Measurements from ENCODE around the gene CD86.

Gene CD86

DNA sequence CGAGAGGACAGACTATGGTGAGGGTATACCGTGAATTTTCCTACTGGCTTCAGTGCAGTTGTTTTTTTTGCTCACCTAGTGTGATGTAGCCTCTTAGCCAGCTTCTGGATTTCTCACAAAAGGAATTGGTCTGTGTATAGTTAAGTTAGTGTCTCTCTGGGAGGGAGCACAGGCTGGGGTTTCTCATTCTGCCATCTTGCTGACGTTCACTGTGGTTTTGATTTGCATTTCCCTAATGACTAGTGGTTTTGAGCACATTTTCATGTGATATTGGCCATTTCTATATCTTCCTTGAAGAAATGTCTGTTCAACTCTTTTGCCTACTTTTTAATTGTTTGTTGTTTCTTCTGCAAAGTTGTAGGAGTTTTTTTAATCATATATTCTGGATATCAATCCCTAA is 2.2 kb upstream of the CD86 start:
- no peak overlapping the region for H3K4me3 ChIP-seq (ENCODE audit: low read depth in 1 of 2, low read length in 2 of 2)
- H3K9me3 ChIP-seq (ENCODE audit: control insufficient read depth in 1 of 2, low read length in 2 of 2) = no peaks in the 10 kb centered on the region
- no peak overlapping the region for H3K9ac ChIP-seq (ENCODE audit: low read depth in 1 of 2, low read length in 2 of 2)
- peaks cover 0 to 4% of the 10 kb centered on the region in 2 donors for H3K27me3 ChIP-seq (ENCODE audit: control insufficient read depth in 1 of 2, insufficient read depth in 2 of 2, low read length in 2 of 2)
- H3K27ac ChIP-seq (ENCODE audit: low read depth, low read length) = no peak overlapping the region
- no peaks in the 10 kb centered on the region for H3K36me3 ChIP-seq (ENCODE audit: control insufficient read depth in 1 of 2, insufficient read depth in 2 of 2, low read length in 2 of 2)
- H3K4me1 ChIP-seq (ENCODE audit: control insufficient read depth in 1 of 2, insufficient read depth in 2 of 2, low read length in 2 of 2) = no peaks in the 10 kb centered on the region

GRCh38 chr3:122057671-122058070 is 2.5 kb downstream of the CD86 start:
- Histone ChIP-seq H3K9me3 (ENCODE audit: control insufficient read depth in 1 of 2, low read length in 2 of 2) (no peaks in the 10 kb centered on the region), H3K4me3 (ENCODE audit: low read depth in 1 of 2, low read length in 2 of 2) (no peak overlapping the region)

DNA sequence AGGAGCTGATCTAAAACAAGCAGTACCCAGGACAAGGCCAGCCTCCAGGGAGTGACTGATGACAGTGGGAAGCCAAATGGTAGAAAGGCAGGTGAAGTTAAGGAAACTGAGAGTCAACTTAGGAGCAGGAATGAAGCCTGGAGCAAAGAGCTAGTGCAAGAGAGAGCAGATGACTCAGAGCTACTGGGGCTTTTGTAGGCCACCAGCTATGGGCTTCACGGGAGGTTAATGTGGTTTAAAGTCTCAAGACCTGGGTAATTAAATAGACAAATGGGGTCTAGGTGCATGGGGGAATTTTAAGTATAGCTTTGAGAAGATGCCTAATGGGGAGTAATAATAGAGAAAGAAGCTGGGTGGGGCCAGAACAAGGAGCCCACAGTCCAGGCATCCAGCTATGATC is 3.1 kb downstream of the CD86 start:
- H3K4me1 ChIP-seq (ENCODE audit: control insufficient read depth in 1 of 2, insufficient read depth in 2 of 2, low read length in 2 of 2) = no peaks in the 10 kb centered on the region
- H3K27me3 ChIP-seq (ENCODE audit: control insufficient read depth in 1 of 2, insufficient read depth in 2 of 2, low read length in 2 of 2) = peaks cover 0 to 4% of the 10 kb centered on the region in 2 donors
- no peak overlapping the region for H3K27ac ChIP-seq (ENCODE audit: low read depth, low read length)
- no peak overlapping the region for H3K4me3 ChIP-seq (ENCODE audit: low read depth in 1 of 2, low read length in 2 of 2)
- H3K36me3 ChIP-seq (ENCODE audit: control insufficient read depth in 1 of 2, insufficient read depth in 2 of 2, low read length in 2 of 2) = no peaks in the 10 kb centered on the region
- H3K9me3 ChIP-seq (ENCODE audit: control insufficient read depth in 1 of 2, low read length in 2 of 2) = no peaks in the 10 kb centered on the region
- H3K9ac ChIP-seq (ENCODE audit: low read depth in 1 of 2, low read length in 2 of 2) = no peak overlapping the region

More at GRCh38 chr3:122057671-122058070, 2.5 kb downstream of the CD86 start:
- H3K27ac ChIP-seq (ENCODE audit: low read depth, low read length) = no peak overlapping the region
- no peak overlapping the region for H3K9ac ChIP-seq (ENCODE audit: low read depth in 1 of 2, low read length in 2 of 2)
- H3K4me1 ChIP-seq (ENCODE audit: control insufficient read depth in 1 of 2, insufficient read depth in 2 of 2, low read length in 2 of 2) = no peaks in the 10 kb centered on the region
- H3K27me3 ChIP-seq (ENCODE audit: control insufficient read depth in 1 of 2, insufficient read depth in 2 of 2, low read length in 2 of 2) = peaks cover 0 to 4% of the 10 kb centered on the region in 2 donors
- no peaks in the 10 kb centered on the region for H3K36me3 ChIP-seq (ENCODE audit: control insufficient read depth in 1 of 2, insufficient read depth in 2 of 2, low read length in 2 of 2)

DNA sequence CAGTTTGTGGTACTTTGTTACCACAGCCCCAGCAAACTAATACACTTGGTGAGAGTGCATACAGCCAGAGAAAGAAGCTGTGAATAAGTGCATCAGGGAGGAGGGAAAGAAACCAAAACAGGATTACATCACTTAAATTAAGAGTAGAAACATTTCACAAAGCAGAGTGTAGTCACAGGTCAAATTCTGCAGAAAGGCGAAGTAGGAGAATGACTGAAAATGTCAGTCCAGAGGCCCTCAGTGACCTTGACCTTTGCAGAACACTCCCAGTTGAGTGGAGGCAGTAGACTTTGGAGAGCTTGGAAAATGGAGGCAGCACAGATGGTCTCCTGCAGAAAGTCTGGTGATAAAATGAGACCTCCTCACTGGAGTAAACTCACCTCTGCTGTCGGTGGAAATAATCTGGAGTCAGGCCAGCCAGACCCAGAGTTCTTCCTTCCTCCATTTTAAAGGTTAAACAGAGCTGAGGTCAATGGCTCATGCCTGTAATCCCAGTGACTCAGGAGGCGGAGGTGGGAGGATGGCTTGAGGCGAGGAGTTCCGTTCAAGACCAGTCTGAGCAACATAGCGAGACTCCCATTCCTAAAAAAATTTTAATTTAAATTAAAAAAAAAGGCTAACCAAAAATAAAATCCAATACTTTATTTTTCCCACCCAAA is 5.0 kb downstream of the CD86 start:
- Histone ChIP-seq H3K27me3 (ENCODE audit: control insufficient read depth in 1 of 2, insufficient read depth in 2 of 2, low read length in 2 of 2) (no peaks in the 10 kb centered on the region), H3K9me3 (ENCODE audit: control insufficient read depth in 1 of 2, low read length in 2 of 2) (no peaks in the 10 kb centered on the region), H3K9ac (ENCODE audit: low read depth in 1 of 2, low read length in 2 of 2) (no peak overlapping the region), H3K36me3 (ENCODE audit: control insufficient read depth in 1 of 2, insufficient read depth in 2 of 2, low read length in 2 of 2) (no peaks in the 10 kb centered on the region), H3K27ac (ENCODE audit: low read depth, low read length) (no peak overlapping the region), H3K4me1 (ENCODE audit: control insufficient read depth in 1 of 2, insufficient read depth in 2 of 2, low read length in 2 of 2) (no peaks in the 10 kb centered on the region), H3K4me3 (ENCODE audit: low read depth in 1 of 2, low read length in 2 of 2) (no peak overlapping the region)

- H3K9me3 ChIP-seq (ENCODE audit: control insufficient read depth in 1 of 2, low read length in 2 of 2) = no peaks in the 10 kb centered on the region
- no peaks in the 10 kb centered on the region for H3K4me1 ChIP-seq (ENCODE audit: control insufficient read depth in 1 of 2, insufficient read depth in 2 of 2, low read length in 2 of 2)
- no peak overlapping the region for H3K27ac ChIP-seq (ENCODE audit: low read depth, low read length)
These were observed 8.7 kb downstream of the CD86 start for GRCh38 chr3:122063908-122064307.

GRCh38 chr3:122064326-122064725 is 9.2 kb downstream of the CD86 start:
- Histone ChIP-seq H3K4me3 (ENCODE audit: low read depth in 1 of 2, low read length in 2 of 2) (no peak overlapping the region), H3K4me1 (ENCODE audit: control insufficient read depth in 1 of 2, insufficient read depth in 2 of 2, low read length in 2 of 2) (no peaks in the 10 kb centered on the region), H3K9me3 (ENCODE audit: control insufficient read depth in 1 of 2, low read length in 2 of 2) (no peaks in the 10 kb centered on the region), H3K9ac (ENCODE audit: low read depth in 1 of 2, low read length in 2 of 2) (no peak overlapping the region), H3K36me3 (ENCODE audit: control insufficient read depth in 1 of 2, insufficient read depth in 2 of 2, low read length in 2 of 2) (no peaks in the 10 kb centered on the region), H3K27me3 (ENCODE audit: control insufficient read depth in 1 of 2, insufficient read depth in 2 of 2, low read length in 2 of 2) (no peaks in the 10 kb centered on the region), H3K27ac (ENCODE audit: low read depth, low read length) (no peak overlapping the region)

More at GRCh38 chr3:122063908-122064307, 8.7 kb downstream of the CD86 start:
- no peaks in the 10 kb centered on the region for H3K36me3 ChIP-seq (ENCODE audit: control insufficient read depth in 1 of 2, insufficient read depth in 2 of 2, low read length in 2 of 2)
- no peak overlapping the region for H3K4me3 ChIP-seq (ENCODE audit: low read depth in 1 of 2, low read length in 2 of 2)
- no peak overlapping the region for H3K9ac ChIP-seq (ENCODE audit: low read depth in 1 of 2, low read length in 2 of 2)
- no peaks in the 10 kb centered on the region for H3K27me3 ChIP-seq (ENCODE audit: control insufficient read depth in 1 of 2, insufficient read depth in 2 of 2, low read length in 2 of 2)

GRCh38 chr3:122066331-122067213 is 11.4 kb downstream of the CD86 start:
- Histone ChIP-seq H3K27me3 (ENCODE audit: control insufficient read depth in 1 of 2, insufficient read depth in 2 of 2, low read length in 2 of 2) (no peaks in the 10 kb centered on the region), H3K4me1 (ENCODE audit: control insufficient read depth in 1 of 2, insufficient read depth in 2 of 2, low read length in 2 of 2) (no peaks in the 10 kb centered on the region), H3K9me3 (ENCODE audit: control insufficient read depth in 1 of 2, low read length in 2 of 2) (no peaks in the 10 kb centered on the region), H3K27ac (ENCODE audit: low read depth, low read length) (no peak overlapping the region), H3K9ac (ENCODE audit: low read depth in 1 of 2, low read length in 2 of 2) (no peak overlapping the region), H3K4me3 (ENCODE audit: low read depth in 1 of 2, low read length in 2 of 2) (no peak overlapping the region), H3K36me3 (ENCODE audit: control insufficient read depth in 1 of 2, insufficient read depth in 2 of 2, low read length in 2 of 2) (no peaks in the 10 kb centered on the region)

GRCh38 chr3:122067214-122067550 is 12.0 kb downstream of the CD86 start:
- H3K4me3 ChIP-seq (ENCODE audit: low read depth in 1 of 2, low read length in 2 of 2) = no peak overlapping the region
- H3K36me3 ChIP-seq (ENCODE audit: control insufficient read depth in 1 of 2, insufficient read depth in 2 of 2, low read length in 2 of 2) = no peaks in the 10 kb centered on the region
- H3K27ac ChIP-seq (ENCODE audit: low read depth, low read length) = no peak overlapping the region
- H3K9me3 ChIP-seq (ENCODE audit: control insufficient read depth in 1 of 2, low read length in 2 of 2) = no peaks in the 10 kb centered on the region
- H3K27me3 ChIP-seq (ENCODE audit: control insufficient read depth in 1 of 2, insufficient read depth in 2 of 2, low read length in 2 of 2) = no peaks in the 10 kb centered on the region
- no peaks in the 10 kb centered on the region for H3K4me1 ChIP-seq (ENCODE audit: control insufficient read depth in 1 of 2, insufficient read depth in 2 of 2, low read length in 2 of 2)
- no peak overlapping the region for H3K9ac ChIP-seq (ENCODE audit: low read depth in 1 of 2, low read length in 2 of 2)

DNA sequence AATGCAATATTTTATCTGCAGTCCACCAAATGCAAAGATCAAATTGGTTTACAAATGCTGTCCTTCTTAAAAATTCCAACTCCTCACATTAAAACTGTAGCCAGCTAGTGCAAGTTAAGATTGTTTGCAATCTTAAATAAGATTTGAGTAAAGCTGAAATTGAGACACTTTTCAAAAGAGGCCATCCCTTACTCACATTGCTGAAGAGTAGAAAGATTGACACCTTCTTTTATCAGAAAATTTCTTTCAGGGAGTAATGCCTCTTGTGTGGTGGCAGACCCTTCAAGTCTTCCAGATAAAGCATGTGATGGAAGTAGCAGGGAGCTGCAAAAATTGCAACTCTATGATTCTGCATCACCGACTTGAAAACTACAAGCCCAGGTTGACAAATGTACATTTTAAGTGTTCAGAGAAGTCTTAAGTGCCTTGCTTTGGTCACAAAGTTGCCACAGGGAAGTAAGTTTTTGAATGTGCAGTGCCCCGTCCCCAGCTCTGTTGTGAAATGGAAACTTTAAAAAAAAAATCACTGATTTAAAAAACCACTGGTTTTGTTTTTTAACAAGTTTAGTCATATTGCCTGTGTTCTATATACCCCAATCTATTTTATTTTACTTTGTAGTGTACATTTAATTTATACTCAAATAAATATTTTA is 12.6 kb downstream of the CD86 start:
- Histone ChIP-seq H3K4me1 (ENCODE audit: control insufficient read depth in 1 of 2, insufficient read depth in 2 of 2, low read length in 2 of 2) (no peaks in the 10 kb centered on the region), H3K4me3 (ENCODE audit: low read depth in 1 of 2, low read length in 2 of 2) (no peak overlapping the region), H3K9me3 (ENCODE audit: control insufficient read depth in 1 of 2, low read length in 2 of 2) (no peaks in the 10 kb centered on the region), H3K27me3 (ENCODE audit: control insufficient read depth in 1 of 2, insufficient read depth in 2 of 2, low read length in 2 of 2) (no peaks in the 10 kb centered on the region), H3K9ac (ENCODE audit: low read depth in 1 of 2, low read length in 2 of 2) (no peak overlapping the region), H3K27ac (ENCODE audit: low read depth, low read length) (no peak overlapping the region), H3K36me3 (ENCODE audit: control insufficient read depth in 1 of 2, insufficient read depth in 2 of 2, low read length in 2 of 2) (no peaks in the 10 kb centered on the region)

GRCh38 chr3:122074621-122075265 is 19.6 kb downstream of the CD86 start:
- Histone ChIP-seq H3K36me3 (ENCODE audit: control insufficient read depth in 1 of 2, insufficient read depth in 2 of 2, low read length in 2 of 2) (no peaks in the 10 kb centered on the region), H3K4me3 (ENCODE audit: low read depth in 1 of 2, low read length in 2 of 2) (no peak overlapping the region), H3K9ac (ENCODE audit: low read depth in 1 of 2, low read length in 2 of 2) (no peak overlapping the region), H3K4me1 (ENCODE audit: control insufficient read depth in 1 of 2, insufficient read depth in 2 of 2, low read length in 2 of 2) (peaks cover 6 to 8% of the 10 kb centered on the region in 2 donors), H3K27me3 (ENCODE audit: control insufficient read depth in 1 of 2, insufficient read depth in 2 of 2, low read length in 2 of 2) (peaks cover 0 to 3% of the 10 kb centered on the region in 2 donors), H3K9me3 (ENCODE audit: control insufficient read depth in 1 of 2, low read length in 2 of 2) (no peaks in the 10 kb centered on the region), H3K27ac (ENCODE audit: low read depth, low read length) (no peak overlapping the region)

All from duodenal mucosa (tissue), 2 donors.